Body of pancreas (tissue), 4 donors: Measurements from ENCODE around the gene GAS5.

Source experiments
- CTCF ChIP-seq, 7 experiments: fragments of 450-650 bp in 4 of 7; fragments of 200-600 bp in 3 of 7; sonication (generic) in 3 of 7; IDR thresholded peaks; one replicate each; pipeline ENCODE4 v1.5.1; 2016 to 2019; ENCODE audit warnings: antibody characterized with exemption in 7 of 7
- POLR2A ChIP-seq, 3 donors: fragments of 450-650 bp; IDR thresholded peaks; one replicate each; pipeline ENCODE4 v1.6.1; 2016; ENCODE audit warnings: antibody characterized with exemption in 3 of 3, mild to moderate bottlenecking in 2 of 3

- TF ChIP-seq POLR2A (IDR thresholded peaks at IDR 0.05) (no peak), CTCF (IDR thresholded peaks at IDR 0.05) (no peak)
Measured at GRCh38 chr1:173863224-173864161, 4.3 kb downstream of the GAS5 start.
